Subcutaneous adipose tissue (tissue), 4 donors: ENCODE results near the gene MAPKAPK5. TPM values are rescaled to one million over a fixed set of nuclear protein-coding genes. Genes with fewer than 3 reads are reported as not detected.

Experiments
- total RNA-seq, 4 donors: library from RNA; depleted of rRNA; stranded (reverse); fragments of >200 nt; gene quantifications; one replicate each; pipeline ENCODE4 v1.1.0, GENCODE V29; 2016
- TF ChIP-seq, protein P1 (sequence below): fragments of 450-650 bp; IDR thresholded peaks from one replicate; pipeline ENCODE4 v1.5.1; 2016; ENCODE audit warnings: low read depth, mild to moderate bottlenecking, control low read depth, antibody characterized with exemption, moderate library complexity

The MAPKAPK5 gene
- total RNA-seq, 4 donors from 2014 or later = 31.9 to 52.2 (median 43.1) TPM

- TF ChIP-seq, protein P1, sequence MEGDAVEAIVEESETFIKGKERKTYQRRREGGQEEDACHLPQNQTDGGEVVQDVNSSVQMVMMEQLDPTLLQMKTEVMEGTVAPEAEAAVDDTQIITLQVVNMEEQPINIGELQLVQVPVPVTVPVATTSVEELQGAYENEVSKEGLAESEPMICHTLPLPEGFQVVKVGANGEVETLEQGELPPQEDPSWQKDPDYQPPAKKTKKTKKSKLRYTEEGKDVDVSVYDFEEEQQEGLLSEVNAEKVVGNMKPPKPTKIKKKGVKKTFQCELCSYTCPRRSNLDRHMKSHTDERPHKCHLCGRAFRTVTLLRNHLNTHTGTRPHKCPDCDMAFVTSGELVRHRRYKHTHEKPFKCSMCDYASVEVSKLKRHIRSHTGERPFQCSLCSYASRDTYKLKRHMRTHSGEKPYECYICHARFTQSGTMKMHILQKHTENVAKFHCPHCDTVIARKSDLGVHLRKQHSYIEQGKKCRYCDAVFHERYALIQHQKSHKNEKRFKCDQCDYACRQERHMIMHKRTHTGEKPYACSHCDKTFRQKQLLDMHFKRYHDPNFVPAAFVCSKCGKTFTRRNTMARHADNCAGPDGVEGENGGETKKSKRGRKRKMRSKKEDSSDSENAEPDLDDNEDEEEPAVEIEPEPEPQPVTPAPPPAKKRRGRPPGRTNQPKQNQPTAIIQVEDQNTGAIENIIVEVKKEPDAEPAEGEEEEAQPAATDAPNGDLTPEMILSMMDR = no peak
Measured at GRCh38 chr12:111823891-111824290, 18.1 kb upstream of the MAPKAPK5 start.

- TF ChIP-seq, protein P1 = no peak
Measured at GRCh38 chr12:111825509-111825908, 16.5 kb upstream of the MAPKAPK5 start.

- TF ChIP-seq, protein P1 = no peak
Measured at GRCh38 chr12:111826316-111826715, 15.7 kb upstream of the MAPKAPK5 start.

DNA sequence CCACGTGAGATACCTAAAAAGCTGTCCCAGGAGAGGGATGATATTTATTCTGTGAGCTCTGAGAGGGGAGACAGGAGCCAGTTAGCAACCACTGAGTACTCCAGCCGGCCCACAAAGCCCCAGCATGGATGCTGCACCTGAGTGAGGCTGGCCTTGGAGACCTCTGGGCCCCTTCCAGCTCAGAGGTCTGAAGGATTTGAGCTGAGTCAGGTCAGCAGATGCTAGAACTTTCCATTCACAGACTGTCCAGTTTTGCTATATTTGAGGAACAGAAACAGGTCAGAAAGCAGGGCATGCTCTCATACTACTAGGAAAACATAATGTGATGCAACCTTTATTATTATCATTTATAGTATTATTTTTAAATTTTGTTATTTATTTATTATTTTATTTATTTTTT is 15.0 kb upstream of the MAPKAPK5 start:
- TF ChIP-seq, protein P1 = no peak

DNA sequence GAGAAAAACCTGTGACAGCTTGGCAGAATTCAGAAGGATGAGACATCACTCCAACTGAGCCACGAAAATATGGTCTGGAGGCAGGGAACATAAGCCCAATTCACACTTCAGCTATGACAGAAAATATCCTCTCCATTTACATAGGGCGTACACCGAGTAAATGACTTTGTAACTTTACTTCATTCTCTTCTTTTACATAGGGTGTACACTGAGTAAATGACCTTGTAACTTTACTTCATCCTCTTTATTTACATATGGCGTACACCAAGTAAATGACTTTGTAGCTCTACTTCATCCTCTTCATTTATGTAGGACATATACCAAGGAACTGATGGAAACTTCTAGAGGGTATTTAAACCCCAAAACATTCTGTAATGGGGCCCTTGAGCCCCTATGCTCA is 14.1 kb upstream of the MAPKAPK5 start:
- TF ChIP-seq, protein P1 = no peak

DNA sequence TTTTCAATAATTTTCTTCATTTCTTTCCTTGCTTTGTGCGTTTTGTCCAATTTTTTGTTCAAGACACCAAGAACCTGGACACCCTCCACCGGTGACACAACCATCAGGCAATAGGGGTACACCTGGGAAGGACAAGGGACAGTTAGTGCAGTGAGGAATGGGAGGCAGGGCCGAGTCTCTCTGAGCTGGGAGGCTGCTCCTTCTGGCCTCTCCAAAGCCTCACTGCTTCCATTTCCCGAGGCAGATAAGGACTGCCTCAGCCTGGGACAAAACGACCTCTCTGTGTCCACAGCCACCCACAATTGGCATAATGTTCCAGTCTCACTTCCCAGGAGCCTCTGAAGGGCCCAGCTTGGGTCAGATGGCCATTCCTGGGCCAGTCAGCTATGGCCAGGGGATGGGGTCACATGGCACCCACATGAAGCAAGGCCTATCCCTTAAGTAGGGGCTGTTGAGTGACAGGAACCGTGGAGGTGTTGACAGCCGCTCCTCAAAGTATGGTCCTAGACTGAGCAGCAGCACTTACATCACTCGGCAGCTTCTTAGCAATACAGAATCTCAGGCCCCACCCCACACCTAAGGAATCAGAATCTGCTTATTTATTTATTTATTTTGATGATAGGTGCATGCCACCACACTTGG is 13.6 kb upstream of the MAPKAPK5 start:
- TF ChIP-seq, protein P1 = no peak

DNA sequence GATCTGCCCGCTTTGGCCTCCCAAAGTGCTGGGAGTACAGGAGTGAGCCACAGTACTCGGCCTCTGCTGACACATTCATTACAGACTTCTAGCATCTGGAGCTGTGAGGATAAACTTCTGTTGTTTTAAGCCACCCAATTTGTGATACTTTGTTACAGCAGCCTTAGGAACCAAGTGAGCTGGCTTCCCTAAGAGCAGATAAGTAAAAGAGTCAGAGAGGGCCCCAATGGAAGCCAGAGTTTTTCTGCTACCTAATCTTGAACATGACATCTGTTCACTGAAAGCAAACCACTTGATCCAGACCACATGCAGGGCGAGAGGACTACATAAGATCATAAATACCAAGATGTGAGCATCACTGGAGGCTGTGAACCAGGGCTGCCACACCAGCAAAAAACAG is 3.7 kb upstream of the MAPKAPK5 start:
- TF ChIP-seq, protein P1 = no peak
